HEK293 (cell line): ENCODE measurements around the gene INSIG2.

Experiments
- IKZF3 ChIP-seq: fragments of 450-650 bp; IDR thresholded peaks from 2 replicates; pipeline ENCODE4 v1.5.0; 2018; ENCODE audit warnings: missing biosample characterization, mild to moderate bottlenecking, missing genetic modification characterization, moderate library complexity
- KLF9 ChIP-seq: fragments of 450-650 bp; formaldehyde crosslinking; IDR thresholded peaks from 2 replicates; pipeline ENCODE4 v1.5.1; 2016; ENCODE audit warnings: missing biosample characterization, missing genetic modification characterization, low read depth
- MZF1 ChIP-seq: fragments of 450-650 bp; formaldehyde crosslinking; IDR thresholded peaks from 2 replicates; pipeline ENCODE4 v1.5.1; 2017; ENCODE audit warnings: missing biosample characterization, missing genetic modification characterization, borderline replicate concordance
- PRDM10 ChIP-seq: fragments of 450-650 bp; formaldehyde crosslinking; IDR thresholded peaks from 2 replicates; pipeline ENCODE4 v1.5.1; 2016; ENCODE audit warnings: missing biosample characterization, missing genetic modification characterization
- RBAK ChIP-seq: fragments of 450-650 bp; formaldehyde crosslinking; IDR thresholded peaks from 2 replicates; pipeline ENCODE4 v1.5.1; 2016; ENCODE audit warnings: missing biosample characterization, missing genetic modification characterization
- SALL2 ChIP-seq: fragments of 450-650 bp; formaldehyde crosslinking; IDR thresholded peaks from 2 replicates; pipeline ENCODE4 v1.5.0; 2017; ENCODE audit warnings: missing biosample characterization, mild to moderate bottlenecking, missing genetic modification characterization, borderline replicate concordance
- SETDB1 ChIP-seq: IDR thresholded peaks from one replicate; pipeline ENCODE4 v1.6.1; 2017; ENCODE audit warnings: mild to moderate bottlenecking, low read length, moderate library complexity, mixed read lengths; ENCODE audit not compliant: insufficient read length
- SP3 ChIP-seq: fragments of 450-650 bp; formaldehyde crosslinking; IDR thresholded peaks from 2 replicates; pipeline ENCODE4 v1.5.1; 2016; ENCODE audit warnings: missing biosample characterization, missing genetic modification characterization
- SP7 ChIP-seq: fragments of 450-650 bp; formaldehyde crosslinking; IDR thresholded peaks from 2 replicates; pipeline ENCODE4 v1.5.1; 2016; ENCODE audit warnings: missing biosample characterization, missing genetic modification characterization
- TCF7L2 ChIP-seq: IDR thresholded peaks from 2 replicates; pipeline ENCODE4 v1.6.1; 2011; ENCODE audit warnings: low read depth, mild to moderate bottlenecking, inconsistent platforms, low read length, moderate library complexity, borderline replicate concordance
- TRIM28 ChIP-seq: IDR thresholded peaks from 2 replicates; pipeline ENCODE4 v1.6.1; 2011; ENCODE audit warnings: low read length, control low read depth, borderline replicate concordance
- ZBTB20 ChIP-seq: fragments of 450-650 bp; formaldehyde crosslinking; IDR thresholded peaks from 2 replicates; pipeline ENCODE4 v1.5.1; 2016; ENCODE audit warnings: missing biosample characterization, missing genetic modification characterization
- ZFP69B ChIP-seq: fragments of 450-650 bp; formaldehyde crosslinking; IDR thresholded peaks from 2 replicates; pipeline ENCODE4 v1.5.1; 2016; ENCODE audit warnings: missing biosample characterization, missing genetic modification characterization
- ZIC2 ChIP-seq: fragments of 450-650 bp; formaldehyde crosslinking; IDR thresholded peaks from 2 replicates; pipeline ENCODE4 v1.5.1; 2016; ENCODE audit warnings: missing biosample characterization, missing genetic modification characterization
- ZNF112 ChIP-seq: fragments of 450-650 bp; formaldehyde crosslinking; IDR thresholded peaks from 2 replicates; pipeline ENCODE4 v1.5.0; 2017; ENCODE audit warnings: missing biosample characterization, missing genetic modification characterization
- ZNF114 ChIP-seq: fragments of 450-650 bp; formaldehyde crosslinking; IDR thresholded peaks from 2 replicates; pipeline ENCODE4 v1.5.0; 2017; ENCODE audit warnings: missing biosample characterization, missing genetic modification characterization
- ZNF146 ChIP-seq: fragments of 450-650 bp; formaldehyde crosslinking; IDR thresholded peaks from 2 replicates; pipeline ENCODE4 v1.5.1; 2016; ENCODE audit warnings: missing biosample characterization, missing genetic modification characterization
- ZNF214 ChIP-seq: fragments of 450-650 bp; formaldehyde crosslinking; IDR thresholded peaks from 2 replicates; pipeline ENCODE4 v1.5.1; 2017; ENCODE audit warnings: missing biosample characterization, mild to moderate bottlenecking, missing genetic modification characterization, borderline replicate concordance
- ZNF223 ChIP-seq: fragments of 450-650 bp; formaldehyde crosslinking; IDR thresholded peaks from 2 replicates; pipeline ENCODE4 v1.5.1; 2016; ENCODE audit warnings: missing biosample characterization, missing genetic modification characterization
- ZNF274 ChIP-seq, 2 experiments: fragments of 200-500 bp in 1 of 2; fragments of 450-650 bp in 1 of 2; sonication (Bioruptor generic) in 1 of 2; formaldehyde crosslinking in 1 of 2; IDR thresholded peaks; 2 replicates each; pipeline versions ENCODE4 v1.5.1 to v1.6.1; 2014 to 2016; ENCODE audit warnings: borderline replicate concordance in 1 of 2, inconsistent platforms in 1 of 2, low read length in 1 of 2, missing biosample characterization in 1 of 2, missing genetic modification characterization in 1 of 2
- ZNF362 ChIP-seq: fragments of 450-650 bp; formaldehyde crosslinking; IDR thresholded peaks from 2 replicates; pipeline ENCODE4 v1.5.1; 2016; ENCODE audit warnings: missing biosample characterization, missing genetic modification characterization
- ZNF433 ChIP-seq: fragments of 450-650 bp; formaldehyde crosslinking; IDR thresholded peaks from 2 replicates; pipeline ENCODE4 v1.5.1; 2016; ENCODE audit warnings: missing biosample characterization, missing genetic modification characterization, low read depth
- ZNF48 ChIP-seq: fragments of 450-650 bp; formaldehyde crosslinking; IDR thresholded peaks from 2 replicates; pipeline ENCODE4 v1.5.1; 2016; ENCODE audit warnings: missing biosample characterization, missing genetic modification characterization
- ZNF488 ChIP-seq: fragments of 450-650 bp; formaldehyde crosslinking; IDR thresholded peaks from 2 replicates; pipeline ENCODE4 v1.5.1; 2016; ENCODE audit warnings: missing biosample characterization, missing genetic modification characterization
- ZNF624 ChIP-seq: fragments of 450-650 bp; formaldehyde crosslinking; IDR thresholded peaks from 2 replicates; pipeline ENCODE4 v1.5.1; 2017; ENCODE audit warnings: missing biosample characterization, missing genetic modification characterization
- ZNF629 ChIP-seq: fragments of 450-650 bp; formaldehyde crosslinking; IDR thresholded peaks from 2 replicates; pipeline ENCODE4 v1.5.1; 2017; ENCODE audit warnings: missing biosample characterization, missing genetic modification characterization
- ZNF768 ChIP-seq: fragments of 450-650 bp; formaldehyde crosslinking; IDR thresholded peaks from 2 replicates; pipeline ENCODE4 v1.5.1; 2018; ENCODE audit warnings: missing biosample characterization, mild to moderate bottlenecking, missing genetic modification characterization
- ZNF777 ChIP-seq: fragments of 450-650 bp; formaldehyde crosslinking; IDR thresholded peaks from 2 replicates; pipeline ENCODE4 v1.5.1; 2017; ENCODE audit warnings: missing biosample characterization, missing genetic modification characterization, borderline replicate concordance
- ZNF843 ChIP-seq: fragments of 450-650 bp; formaldehyde crosslinking; IDR thresholded peaks from 2 replicates; pipeline ENCODE4 v1.5.1; 2016; ENCODE audit warnings: missing biosample characterization, missing genetic modification characterization
- ZXDB ChIP-seq: fragments of 450-650 bp; formaldehyde crosslinking; IDR thresholded peaks from 2 replicates; pipeline ENCODE4 v1.5.1; 2016; ENCODE audit warnings: missing biosample characterization, missing genetic modification characterization
- TF ChIP-seq, protein P1 (sequence below): fragments of 450-650 bp; formaldehyde crosslinking; IDR thresholded peaks from 2 replicates; pipeline ENCODE4 v1.5.1; 2016; ENCODE audit warnings: missing biosample characterization, missing genetic modification characterization, low read depth
- TF ChIP-seq, protein P2 (sequence below): fragments of 450-650 bp; formaldehyde crosslinking; IDR thresholded peaks from 2 replicates; pipeline ENCODE4 v1.5.1; 2016; ENCODE audit warnings: missing biosample characterization, missing genetic modification characterization, low read depth

INSIG2 gene

GRCh38 chr2:118112771-118113334, 24.6 kb downstream of the INSIG2 start (continued):
- TF ChIP-seq IKZF3 (tag by site-specific recombination) (no peak), ZNF362 (tag by site-specific recombination) (no peak), SALL2 (no peak), ZNF768 (no peak), ZNF214 (tag by site-specific recombination) (no peak), RBAK (tag by site-specific recombination) (no peak), ZNF629 (tag by site-specific recombination) (peak; percentile 84), ZNF624 (tag by site-specific recombination) (no peak), ZNF146 (tag by site-specific recombination) (no peak), ZNF223 (tag by site-specific recombination) (no peak), SP7 (tag by site-specific recombination) (0 out of 2 replicates have a peak, but pooled peaks have one; percentile 39), SETDB1 (no peak), ZNF433 (tag by site-specific recombination) (no peak), ZBTB20 (tag by site-specific recombination) (peak; percentile 90), ZFP69B (tag by site-specific recombination) (no peak), ZXDB (tag by site-specific recombination) (peak; percentile 54), ZNF112 (no peak), ZNF777 (no peak), ZNF274 (IDR thresholded peaks at IDR 0.05; ENCODE audit: low read length) (no peak), ZNF274 (tag by site-specific recombination; IDR thresholded peaks at IDR 0.05; ENCODE audit: borderline replicate concordance) (no peak), ZNF843 (tag by site-specific recombination) (peak; percentile 54; the same call in 1 of the 2 replicates), ZNF48 (no peak), KLF9 (no peak), ZIC2 (tag by site-specific recombination) (no peak), ZNF488 (no peak), ZNF114 (no peak), TCF7L2 (no peak), TRIM28 (no peak), MZF1 (tag by site-specific recombination) (no peak), PRDM10 (peak; percentile 33; the same call in 1 of the 2 replicates), SP3 (tag by site-specific recombination) (peak; percentile 25; the same call in 1 of the 2 replicates)
- TF ChIP-seq, protein P1, sequence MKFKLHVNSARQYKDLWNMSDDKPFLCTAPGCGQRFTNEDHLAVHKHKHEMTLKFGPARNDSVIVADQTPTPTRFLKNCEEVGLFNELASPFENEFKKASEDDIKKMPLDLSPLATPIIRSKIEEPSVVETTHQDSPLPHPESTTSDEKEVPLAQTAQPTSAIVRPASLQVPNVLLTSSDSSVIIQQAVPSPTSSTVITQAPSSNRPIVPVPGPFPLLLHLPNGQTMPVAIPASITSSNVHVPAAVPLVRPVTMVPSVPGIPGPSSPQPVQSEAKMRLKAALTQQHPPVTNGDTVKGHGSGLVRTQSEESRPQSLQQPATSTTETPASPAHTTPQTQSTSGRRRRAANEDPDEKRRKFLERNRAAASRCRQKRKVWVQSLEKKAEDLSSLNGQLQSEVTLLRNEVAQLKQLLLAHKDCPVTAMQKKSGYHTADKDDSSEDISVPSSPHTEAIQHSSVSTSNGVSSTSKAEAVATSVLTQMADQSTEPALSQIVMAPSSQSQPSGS (tag by site-specific recombination): no peak
- TF ChIP-seq, protein P2, sequence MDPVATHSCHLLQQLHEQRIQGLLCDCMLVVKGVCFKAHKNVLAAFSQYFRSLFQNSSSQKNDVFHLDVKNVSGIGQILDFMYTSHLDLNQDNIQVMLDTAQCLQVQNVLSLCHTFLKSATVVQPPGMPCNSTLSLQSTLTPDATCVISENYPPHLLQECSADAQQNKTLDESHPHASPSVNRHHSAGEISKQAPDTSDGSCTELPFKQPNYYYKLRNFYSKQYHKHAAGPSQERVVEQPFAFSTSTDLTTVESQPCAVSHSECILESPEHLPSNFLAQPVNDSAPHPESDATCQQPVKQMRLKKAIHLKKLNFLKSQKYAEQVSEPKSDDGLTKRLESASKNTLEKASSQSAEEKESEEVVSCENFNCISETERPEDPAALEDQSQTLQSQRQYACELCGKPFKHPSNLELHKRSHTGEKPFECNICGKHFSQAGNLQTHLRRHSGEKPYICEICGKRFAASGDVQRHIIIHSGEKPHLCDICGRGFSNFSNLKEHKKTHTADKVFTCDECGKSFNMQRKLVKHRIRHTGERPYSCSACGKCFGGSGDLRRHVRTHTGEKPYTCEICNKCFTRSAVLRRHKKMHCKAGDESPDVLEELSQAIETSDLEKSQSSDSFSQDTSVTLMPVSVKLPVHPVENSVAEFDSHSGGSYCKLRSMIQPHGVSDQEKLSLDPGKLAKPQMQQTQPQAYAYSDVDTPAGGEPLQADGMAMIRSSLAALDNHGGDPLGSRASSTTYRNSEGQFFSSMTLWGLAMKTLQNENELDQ (tag by site-specific recombination): no peak
